ENCODE measurements around the gene TNFRSF11A. TPM values are rescaled to one million over a fixed set of nuclear protein-coding genes. Genes with fewer than 3 reads are reported as not detected.

The TNFRSF11A gene
- total RNA-seq, 2 experiments from 2014 or later: 1.7 TPM

DNA sequence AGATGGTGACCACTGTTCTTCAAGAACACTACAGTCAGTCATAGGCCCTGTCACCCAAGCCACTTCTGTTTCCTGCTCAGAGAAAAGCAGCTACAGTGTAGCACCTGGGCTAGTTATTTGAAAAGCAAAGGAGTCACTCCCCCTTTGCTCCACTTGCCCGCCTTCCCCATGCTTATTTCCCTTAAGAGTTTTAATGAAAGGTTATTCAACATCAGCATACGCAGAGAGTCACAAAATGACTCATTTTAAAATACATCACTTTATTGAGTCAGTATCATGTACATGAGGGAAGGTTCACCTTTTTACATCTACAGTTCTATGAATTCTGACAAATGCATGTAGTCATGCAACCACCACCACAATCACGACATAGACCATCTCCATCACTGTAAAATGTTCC lies 71.3 kb downstream of the TNFRSF11A start:
- Histone ChIP-seq H3K36me3 (ENCODE audit: insufficient read depth, low read length) (no peaks in the 10 kb centered on the region), H3K27me3 (ENCODE audit: control insufficient read depth in 1 of 2, insufficient read depth in 2 of 2, low read length in 2 of 2) (no peaks in the 10 kb centered on the region), H3K27ac (ENCODE audit: low read depth in 1 of 2, low read length in 2 of 2) (no peak overlapping the region), H3K4me1 (ENCODE audit: insufficient read depth, low read length) (peaks cover 4% of the 10 kb centered on the region), H3K4me3 (ENCODE audit: low read length) (no peak overlapping the region), H3K9me3 (ENCODE audit: control insufficient read depth in 1 of 2, insufficient read depth in 1 of 2, low read length in 2 of 2) (no peaks in the 10 kb centered on the region)
- H3K4me1 Mint-ChIP-seq (ENCODE audit: low read depth): no peaks in the 10 kb centered on the region
- H3K27me3 Mint-ChIP-seq: no peaks in the 10 kb centered on the region
- H3K27ac Mint-ChIP-seq: no peak overlapping the region
- no peaks in the 10 kb centered on the region for H3K9me3 Mint-ChIP-seq
- H3K4me3 Mint-ChIP-seq: no peak overlapping the region
- intact Hi-C loops (cut with DNase I, micrococcal nuclease): no loop called here
- CTCF ChIA-PET: no interaction called here
- POLR2A ChIA-PET: no interaction called here
- H3K36me3 Mint-ChIP-seq (ENCODE audit: low read depth): no peaks in the 10 kb centered on the region
- no peak for ATAC-seq (ENCODE audit: poor library complexity)
- DNase-seq: no peak
- TF ChIP-seq CTCF (IDR thresholded peaks at IDR 0.05): no peak

GRCh38 chr18:62396967-62397366 lies 71.9 kb downstream of the TNFRSF11A start:
- Histone ChIP-seq H3K27me3 (ENCODE audit: control insufficient read depth in 1 of 2, insufficient read depth in 2 of 2, low read length in 2 of 2) (no peaks in the 10 kb centered on the region), H3K36me3 (ENCODE audit: insufficient read depth, low read length) (no peaks in the 10 kb centered on the region), H3K4me3 (ENCODE audit: low read length) (no peak overlapping the region), H3K27ac (ENCODE audit: low read depth in 1 of 2, low read length in 2 of 2) (no peak overlapping the region), H3K4me1 (ENCODE audit: insufficient read depth, low read length) (peaks cover 4% of the 10 kb centered on the region), H3K9me3 (ENCODE audit: control insufficient read depth in 1 of 2, insufficient read depth in 1 of 2, low read length in 2 of 2) (no peaks in the 10 kb centered on the region)
- ATAC-seq (ENCODE audit: poor library complexity): no peak
- Mint-ChIP-seq H3K36me3 (ENCODE audit: low read depth) (no peaks in the 10 kb centered on the region), H3K4me3 (no peak overlapping the region), H3K27me3 (no peaks in the 10 kb centered on the region), H3K27ac (no peak overlapping the region), H3K9me3 (no peaks in the 10 kb centered on the region), H3K4me1 (ENCODE audit: low read depth) (no peaks in the 10 kb centered on the region)
- no peak for DNase-seq
- intact Hi-C loops (cut with DNase I, micrococcal nuclease): no loop called here
- TF ChIP-seq CTCF (IDR thresholded peaks at IDR 0.05): no peak
- POLR2A ChIA-PET: no interaction called here
- CTCF ChIA-PET: no interaction called here

DNA sequence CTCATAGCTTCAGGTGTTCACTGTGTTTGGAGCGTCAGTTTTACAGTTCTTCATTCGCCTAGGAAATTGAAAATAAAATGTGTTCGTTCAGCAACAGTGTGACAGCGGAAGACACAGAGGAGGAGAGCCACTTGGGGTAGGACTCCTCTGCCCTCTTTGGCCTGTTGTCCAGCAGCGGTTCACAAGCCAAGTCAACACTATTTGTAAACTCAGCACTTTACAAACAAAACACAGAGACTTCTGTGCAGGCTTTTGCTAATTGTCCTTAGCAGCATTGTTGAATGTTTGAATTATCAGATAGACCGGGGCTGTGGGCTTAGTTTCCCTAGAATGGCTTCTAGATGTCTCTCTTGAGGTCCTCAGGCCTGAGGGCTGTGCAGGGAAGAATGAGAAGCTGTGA lies 73.2 kb downstream of the TNFRSF11A start:
- no peaks in the 10 kb centered on the region for H3K9me3 ChIP-seq (ENCODE audit: control insufficient read depth in 1 of 2, insufficient read depth in 1 of 2, low read length in 2 of 2)
- H3K4me1 ChIP-seq (ENCODE audit: insufficient read depth, low read length): peaks cover 4% of the 10 kb centered on the region
- DNase-seq: no peak
- Mint-ChIP-seq H3K4me1 (ENCODE audit: low read depth) (no peaks in the 10 kb centered on the region), H3K9me3 (no peaks in the 10 kb centered on the region), H3K36me3 (ENCODE audit: low read depth) (no peaks in the 10 kb centered on the region), H3K27ac (no peak overlapping the region), H3K27me3 (no peaks in the 10 kb centered on the region), H3K4me3 (no peak overlapping the region)
- intact Hi-C loops (cut with DNase I, micrococcal nuclease): no loop called here
- no peaks in the 10 kb centered on the region for H3K36me3 ChIP-seq (ENCODE audit: insufficient read depth, low read length)
- ATAC-seq (ENCODE audit: poor library complexity): no peak
- H3K4me3 ChIP-seq (ENCODE audit: low read length): no peak overlapping the region
- H3K27ac ChIP-seq (ENCODE audit: low read depth in 1 of 2, low read length in 2 of 2): no peak overlapping the region
- POLR2A ChIA-PET: no interaction called here
- TF ChIP-seq CTCF (IDR thresholded peaks at IDR 0.05): no peak
- CTCF ChIA-PET: no interaction called here
- no peaks in the 10 kb centered on the region for H3K27me3 ChIP-seq (ENCODE audit: control insufficient read depth in 1 of 2, insufficient read depth in 2 of 2, low read length in 2 of 2)

Data from CD4-positive, alpha-beta T cell (primary cell).